ENCODE results near the gene REXO2. TPM values are rescaled to one million over a fixed set of nuclear protein-coding genes. Genes with fewer than 3 reads are reported as not detected.

The REXO2 gene
- total RNA-seq, 2 experiments from 2014 or later, result 59.9 to 65.0 TPM

GRCh38 chr11:114395736-114396135 is 43.5 kb upstream of the REXO2 start:
- no peak overlapping the region for H3K4me2 ChIP-seq (ENCODE audit: low read length)
- no peak overlapping the region for H3K4me3 ChIP-seq (ENCODE audit: low read depth, low read length, poor library complexity, severe bottlenecking)
- H3K9me2 ChIP-seq (ENCODE audit: insufficient read depth, low read length), result no peaks in the 10 kb centered on the region
- ChIA-PET CTCF (ENCODE audit: unreplicated experiment) (interaction anchor here (0.9 kb wide), 1 partner anchor 9 kb away, joined by 3 read pairs; no protein-coding TSS in a partner anchor), POLR2A (no interaction called here)
- no peak overlapping the region for H2AFZ ChIP-seq (ENCODE audit: low read length)
- DNase-seq (ENCODE audit: low spot score), result no peak
- H3K4me1 ChIP-seq (ENCODE audit: insufficient read depth, low read length, poor library complexity, severe bottlenecking), result peaks cover 10% of the 10 kb centered on the region
- no peaks in the 10 kb centered on the region for H3K36me3 ChIP-seq (ENCODE audit: insufficient read depth, low read length)
- TF ChIP-seq EZH2phosphoT487 (IDR thresholded peaks at IDR 0.05; ENCODE audit: borderline replicate concordance, low read depth, low read length), result no peak
- TF ChIP-seq, protein P1, sequence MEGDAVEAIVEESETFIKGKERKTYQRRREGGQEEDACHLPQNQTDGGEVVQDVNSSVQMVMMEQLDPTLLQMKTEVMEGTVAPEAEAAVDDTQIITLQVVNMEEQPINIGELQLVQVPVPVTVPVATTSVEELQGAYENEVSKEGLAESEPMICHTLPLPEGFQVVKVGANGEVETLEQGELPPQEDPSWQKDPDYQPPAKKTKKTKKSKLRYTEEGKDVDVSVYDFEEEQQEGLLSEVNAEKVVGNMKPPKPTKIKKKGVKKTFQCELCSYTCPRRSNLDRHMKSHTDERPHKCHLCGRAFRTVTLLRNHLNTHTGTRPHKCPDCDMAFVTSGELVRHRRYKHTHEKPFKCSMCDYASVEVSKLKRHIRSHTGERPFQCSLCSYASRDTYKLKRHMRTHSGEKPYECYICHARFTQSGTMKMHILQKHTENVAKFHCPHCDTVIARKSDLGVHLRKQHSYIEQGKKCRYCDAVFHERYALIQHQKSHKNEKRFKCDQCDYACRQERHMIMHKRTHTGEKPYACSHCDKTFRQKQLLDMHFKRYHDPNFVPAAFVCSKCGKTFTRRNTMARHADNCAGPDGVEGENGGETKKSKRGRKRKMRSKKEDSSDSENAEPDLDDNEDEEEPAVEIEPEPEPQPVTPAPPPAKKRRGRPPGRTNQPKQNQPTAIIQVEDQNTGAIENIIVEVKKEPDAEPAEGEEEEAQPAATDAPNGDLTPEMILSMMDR (conservative IDR thresholded peaks at IDR 0.05; ENCODE audit: low read length), result peak; percentile 62
- intact Hi-C loops (cut with micrococcal nuclease; ENCODE audit: unreplicated experiment), result no loop called here
- BruUV-seq (replicated peaks), result no TSS peak
- no peaks in the 10 kb centered on the region for H3K9me3 ChIP-seq (ENCODE audit: low read length)
- no peaks in the 10 kb centered on the region for H4K20me1 ChIP-seq (ENCODE audit: insufficient read depth, low read length)
- H3K27ac ChIP-seq (ENCODE audit: low read depth, low read length, poor library complexity, severe bottlenecking), result no peak overlapping the region
- H3K79me2 ChIP-seq (ENCODE audit: insufficient read depth, low read depth, low read length), result peaks cover 18% of the 10 kb centered on the region

GRCh38 chr11:114396916-114397315 is 42.4 kb upstream of the REXO2 start:
- ChIA-PET CTCF (ENCODE audit: unreplicated experiment) (no interaction called here), POLR2A (no interaction called here)
- Histone ChIP-seq H3K79me2 (ENCODE audit: insufficient read depth, low read depth, low read length) (peaks cover 30% of the 10 kb centered on the region), H3K4me1 (ENCODE audit: insufficient read depth, low read length, poor library complexity, severe bottlenecking) (peaks cover 12% of the 10 kb centered on the region), H3K27ac (ENCODE audit: low read depth, low read length, poor library complexity, severe bottlenecking) (no peak overlapping the region), H3K9me3 (ENCODE audit: low read length) (no peaks in the 10 kb centered on the region), H2AFZ (ENCODE audit: low read length) (no peak overlapping the region), H3K9me2 (ENCODE audit: insufficient read depth, low read length) (no peaks in the 10 kb centered on the region), H3K36me3 (ENCODE audit: insufficient read depth, low read length) (0 out of 2 replicates have a peak, but pooled peaks cover 2% of the 10 kb centered on the region), H4K20me1 (ENCODE audit: insufficient read depth, low read length) (no peaks in the 10 kb centered on the region; the same call in 1 of the 2 replicates), H3K4me2 (ENCODE audit: low read length) (no peak overlapping the region), H3K4me3 (ENCODE audit: low read depth, low read length, poor library complexity, severe bottlenecking) (no peak overlapping the region)
- no peak for TF ChIP-seq EZH2phosphoT487 (IDR thresholded peaks at IDR 0.05; ENCODE audit: borderline replicate concordance, low read depth, low read length)
- TF ChIP-seq, protein P1 (conservative IDR thresholded peaks at IDR 0.05; ENCODE audit: low read length), result no peak
- BruUV-seq (replicated peaks), result no TSS peak
- no peak for DNase-seq (ENCODE audit: low spot score)
- intact Hi-C loops (cut with micrococcal nuclease; ENCODE audit: unreplicated experiment), result no loop called here

GRCh38 chr11:114397349-114397982 is 41.8 kb upstream of the REXO2 start:
- TF ChIP-seq EZH2phosphoT487 (IDR thresholded peaks at IDR 0.05; ENCODE audit: borderline replicate concordance, low read depth, low read length), result no peak
- Histone ChIP-seq H3K79me2 (ENCODE audit: insufficient read depth, low read depth, low read length) (peaks cover 36% of the 10 kb centered on the region), H3K9me3 (ENCODE audit: low read length) (no peaks in the 10 kb centered on the region), H2AFZ (ENCODE audit: low read length) (no peak overlapping the region), H3K4me1 (ENCODE audit: insufficient read depth, low read length, poor library complexity, severe bottlenecking) (peaks cover 15% of the 10 kb centered on the region), H3K36me3 (ENCODE audit: insufficient read depth, low read length) (peaks cover 4% of the 10 kb centered on the region; the same call in 1 of the 2 replicates), H3K9me2 (ENCODE audit: insufficient read depth, low read length) (no peaks in the 10 kb centered on the region), H3K4me2 (ENCODE audit: low read length) (no peak overlapping the region), H4K20me1 (ENCODE audit: insufficient read depth, low read length) (no peaks in the 10 kb centered on the region; the same call in 1 of the 2 replicates), H3K27ac (ENCODE audit: low read depth, low read length, poor library complexity, severe bottlenecking) (no peak overlapping the region), H3K4me3 (ENCODE audit: low read depth, low read length, poor library complexity, severe bottlenecking) (no peak overlapping the region)
- POLR2A ChIA-PET, result interaction anchor here (0.7 kb wide), 1 partner anchor 32 kb away, joined by 3 read pairs; no protein-coding TSS in a partner anchor
- CTCF ChIA-PET (ENCODE audit: unreplicated experiment), result no interaction called here
- DNase-seq (ENCODE audit: low spot score), result no peak
- intact Hi-C loops (cut with micrococcal nuclease; ENCODE audit: unreplicated experiment), result no loop called here
- BruUV-seq (replicated peaks), result no TSS peak
